ENCODE results near the gene WWOX. TPM values are rescaled to one million over a fixed set of nuclear protein-coding genes. Genes with fewer than 3 reads are reported as not detected.

Gene WWOX
- total and polyA plus RNA-seq, 2 donors (not counting 3 experiments of a cell fraction or from before 2014, with no cell fraction given): 6.2 to 12.5 TPM

DNA sequence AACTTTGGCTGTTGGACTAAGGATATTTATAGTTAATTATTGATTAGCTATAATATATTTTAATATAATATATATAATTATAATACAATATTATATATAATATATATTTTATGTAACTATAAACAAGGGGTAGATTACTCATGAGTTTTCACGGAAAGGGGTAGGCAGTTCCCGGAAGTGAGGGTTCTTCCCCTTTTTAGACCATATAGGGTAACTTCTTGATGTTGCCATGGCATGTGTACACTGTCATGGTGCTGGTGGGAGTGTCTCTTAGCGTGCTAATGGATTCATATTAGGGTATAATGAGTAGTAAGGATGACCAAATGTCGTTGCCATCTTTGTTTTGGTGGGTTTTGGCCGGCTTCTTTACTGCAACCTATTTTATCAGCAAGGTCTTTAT lies 315.6 kb downstream of the WWOX start:
- Histone ChIP-seq H3K9me3 (replicated peaks; ENCODE audit: control insufficient read depth, insufficient read depth, low read length) (peaks cover 12% of the 10 kb centered on the region), H3K27ac (ENCODE audit: insufficient read depth, low read depth, low read length) (no peak overlapping the region), H3K4me2 (ENCODE audit: insufficient read depth, low read length) (no peak overlapping the region), H3K9ac (replicated peaks; ENCODE audit: extremely low read depth, insufficient read depth, low read length) (no peak overlapping the region), H3K27me3 (ENCODE audit: control insufficient read depth in 2 of 2, insufficient read depth in 2 of 2, low read length in 2 of 2) (no peaks in the 10 kb centered on the region), H3K9me1 (replicated peaks; ENCODE audit: control insufficient read depth, extremely low read depth, insufficient read depth, low read length) (no peaks in the 10 kb centered on the region), H3K36me3 (ENCODE audit: control insufficient read depth in 2 of 2, extremely low read depth in 1 of 2, insufficient read depth in 2 of 2, low read length in 2 of 2) (no peaks in the 10 kb centered on the region), H2AFZ (ENCODE audit: low read depth, low read length) (no peak overlapping the region), H3K79me2 (ENCODE audit: control insufficient read depth, insufficient read depth, low read length) (no peaks in the 10 kb centered on the region), H4K20me1 (replicated peaks; ENCODE audit: control insufficient read depth, extremely low read depth, insufficient read depth, low read length) (no peaks in the 10 kb centered on the region), H3K4me1 (ENCODE audit: control insufficient read depth, extremely low read depth, insufficient read depth, low read length) (no peaks in the 10 kb centered on the region), H3K4me3 (replicated peaks in 1 of 3; ENCODE audit: insufficient read depth in 1 of 3, low read depth in 1 of 3, low read length in 3 of 3) (no peak overlapping the region)
- DNase-seq (ENCODE audit: low read depth, low spot score) (no peak), FAIRE-seq (no peak)
- no TSS peak for BruUV-seq (replicated peaks)
- POLR2A ChIA-PET: no interaction called here
- intact Hi-C loops (cut with micrococcal nuclease): no loop called here
- CTCF ChIA-PET: no interaction called here
- TF ChIP-seq CTCF (IDR thresholded peaks at IDR 0.05; ENCODE audit: extremely low read depth in 1 of 2, insufficient read depth in 1 of 2, low read depth in 1 of 2, low read length in 2 of 2) (no peak), EZH2 (IDR thresholded peaks at IDR 0.05; ENCODE audit: borderline replicate concordance, low read depth, low read length, severe bottlenecking) (no peak), JUN (IDR thresholded peaks at IDR 0.05; ENCODE audit: borderline replicate concordance, insufficient read depth, insufficient read length, low read depth) (no peak), POLR2AphosphoS5 (IDR thresholded peaks at IDR 0.05; ENCODE audit: insufficient read depth, low read depth, low read length) (no peak), MAX (IDR thresholded peaks at IDR 0.05; ENCODE audit: insufficient read depth, insufficient read length) (no peak), GATA2 (IDR thresholded peaks at IDR 0.05; ENCODE audit: insufficient read depth, insufficient read length, low read depth, low read length) (no peak), FOS (IDR thresholded peaks at IDR 0.05; ENCODE audit: borderline replicate concordance, insufficient read depth, low read length) (no peak)
- dilution Hi-C loops (cut with MboI; ENCODE audit: extremely low pct_ligation_motif_present, low sequenced_read_pairs): no loop called here
